GM12892 (cell line): ENCODE data around the gene DDX51.

Source experiments
- POLR2A ChIP-seq: IDR thresholded peaks from 2 replicates; pipeline ENCODE4 v1.6.1; 2011; ENCODE audit warnings: low read depth, low read length, control low read depth
- POLR2AphosphoS5 ChIP-seq: IDR thresholded peaks from 2 replicates; pipeline ENCODE4 v1.6.1; 2011; ENCODE audit warnings: low read depth, low read length, control low read depth

- TF ChIP-seq POLR2A, result no peak
- no peak for TF ChIP-seq POLR2AphosphoS5
Observed at GRCh38 chr12:132153501-132154340, 9.6 kb upstream of the DDX51 start.
